Measurements from ENCODE around the gene ITGAV.

ITGAV gene

DNA sequence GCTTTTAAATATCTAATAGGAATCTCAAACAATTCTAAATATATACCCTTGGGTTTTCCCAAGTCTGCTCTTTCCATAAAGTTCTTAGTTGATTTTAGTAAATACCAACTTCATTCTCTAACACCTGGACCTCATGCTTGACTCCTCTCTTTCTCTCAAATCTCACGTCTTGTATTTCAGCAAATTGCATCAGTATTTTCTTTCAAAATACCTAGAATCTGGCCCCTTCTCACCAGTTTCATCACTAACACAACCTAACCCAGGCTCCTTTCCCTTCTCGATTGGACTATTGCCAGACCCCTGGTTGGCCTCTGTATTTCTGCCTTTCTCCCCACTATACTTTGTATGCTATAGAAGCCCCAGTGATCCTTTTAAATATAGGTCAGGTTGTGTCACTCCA lies 81.0 kb downstream of the ITGAV start:
- no peak for DNase-seq (ENCODE audit: low read depth)

DNA sequence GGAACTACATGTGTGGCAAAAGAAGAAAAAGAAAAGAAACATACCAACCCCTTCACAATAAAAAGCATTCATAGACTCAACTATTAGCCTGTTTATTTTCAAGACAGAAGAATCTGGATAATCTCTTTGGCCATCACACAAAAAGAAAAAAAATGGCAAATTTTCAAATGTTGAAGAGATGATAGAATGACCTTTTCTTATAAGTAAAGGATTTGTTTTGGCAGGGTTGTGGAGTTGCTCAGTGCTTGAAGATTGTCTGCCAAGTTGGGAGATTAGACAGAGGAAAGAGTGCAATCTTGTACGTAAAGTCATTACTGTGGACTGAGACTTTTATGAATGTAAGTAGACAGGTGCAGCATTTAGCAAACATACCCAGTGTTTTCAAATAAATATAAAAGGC lies 85.5 kb downstream of the ITGAV start:
- peak; percentile 4 for DNase-seq (ENCODE audit: low read depth)

DNA sequence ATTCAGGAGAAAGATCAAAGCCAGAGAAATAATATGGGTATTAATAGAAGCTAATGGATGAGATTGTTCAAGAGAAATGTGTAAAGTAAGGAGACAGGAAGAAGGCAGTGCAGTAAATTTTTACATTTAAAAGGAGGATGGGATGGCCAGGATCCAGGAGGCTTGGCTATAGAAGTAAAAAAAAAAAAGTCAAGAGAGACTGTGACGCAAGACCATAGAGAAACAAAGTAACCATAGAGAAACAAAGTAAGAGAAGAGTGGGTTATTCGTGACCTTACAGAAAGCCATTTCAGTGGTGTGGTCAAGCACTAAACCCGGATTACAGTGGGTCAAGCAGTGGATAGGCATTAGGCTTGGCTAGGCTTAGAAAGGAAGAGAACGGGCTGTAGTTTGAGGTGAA lies 93.5 kb downstream of the ITGAV start:
- DNase-seq (ENCODE audit: low read depth) = peak; percentile 28

DNA sequence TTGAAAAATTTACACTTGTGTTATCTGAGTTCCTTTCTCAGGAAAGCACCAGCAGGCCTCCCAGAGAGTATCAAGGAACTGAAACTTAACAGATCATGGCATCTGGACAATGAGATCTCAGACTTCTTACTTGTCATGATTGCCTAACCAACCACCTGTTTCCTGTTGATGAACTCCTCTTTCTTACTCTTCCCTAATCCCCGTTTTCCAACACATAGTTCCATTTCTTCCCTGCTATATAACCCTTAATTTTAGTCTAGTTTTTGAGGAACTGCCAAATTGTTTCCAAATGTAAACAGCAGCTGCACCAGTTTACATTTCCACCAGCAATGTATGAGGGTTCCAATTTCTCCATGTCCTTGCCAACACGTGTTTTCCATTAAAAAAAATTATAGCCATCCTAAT lies 98.0 kb downstream of the ITGAV start:
- peak; percentile 19 for DNase-seq (ENCODE audit: low read depth)

DNA sequence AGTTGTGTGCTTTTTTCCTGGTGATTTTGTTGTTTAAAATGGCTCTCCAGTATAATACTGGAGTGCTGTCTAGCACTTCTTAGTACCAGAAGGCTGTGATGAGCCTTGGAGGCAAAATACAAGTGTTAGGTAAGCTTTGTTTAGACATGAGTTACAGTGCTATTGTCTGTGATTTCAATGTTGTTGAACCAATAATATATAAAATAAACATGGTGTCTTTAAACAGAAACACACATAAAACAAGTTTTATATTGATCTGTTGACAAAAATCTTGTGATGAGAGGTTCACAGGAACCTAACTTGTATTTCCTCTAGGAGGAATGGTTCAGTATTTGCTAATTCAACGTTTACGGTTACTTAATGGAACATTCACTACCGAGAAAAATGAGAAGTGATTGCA lies 99.0 kb downstream of the ITGAV start:
- no peak for DNase-seq (ENCODE audit: low read depth)

DNA sequence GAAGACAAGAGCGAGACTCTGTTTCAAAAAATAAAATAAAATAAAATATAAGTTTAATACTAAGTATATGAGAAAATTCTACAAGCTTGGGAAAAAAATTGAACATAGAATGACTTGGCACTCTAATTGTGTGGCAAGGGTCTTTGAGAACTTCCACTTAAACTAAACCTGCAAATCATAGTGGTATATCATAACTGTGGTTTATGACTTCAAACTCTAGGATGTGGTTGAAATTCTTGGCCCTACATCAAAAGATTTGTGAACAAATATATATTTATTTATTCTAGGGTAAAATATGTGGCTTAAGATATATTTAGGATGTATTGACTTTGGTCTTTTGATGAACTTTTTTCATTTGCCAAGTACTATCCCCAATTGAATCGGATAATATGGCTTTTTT lies 100.9 kb downstream of the ITGAV start:
- peak; percentile 61 for DNase-seq (ENCODE audit: low read depth)

DNA sequence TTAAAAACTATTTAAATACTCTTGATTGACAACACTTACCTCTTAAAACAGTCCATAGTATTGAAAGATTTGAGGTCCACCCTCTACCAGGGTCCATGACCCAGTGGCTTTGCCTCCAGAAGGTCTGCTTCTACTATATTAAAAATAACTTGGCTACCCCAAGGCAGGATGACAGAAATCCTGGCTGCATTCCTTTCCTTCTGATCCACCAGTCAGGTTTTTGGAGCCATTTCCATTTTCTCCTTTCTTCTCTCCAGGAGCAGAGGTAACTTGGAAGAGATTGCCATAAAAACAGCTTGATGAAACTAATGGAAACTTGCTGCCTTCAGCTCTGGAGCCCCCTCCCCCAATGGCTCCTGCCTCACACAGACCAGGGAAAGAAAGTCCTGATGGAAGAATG lies 101.4 kb downstream of the ITGAV start:
- DNase-seq (ENCODE audit: low read depth) = no peak

DNA sequence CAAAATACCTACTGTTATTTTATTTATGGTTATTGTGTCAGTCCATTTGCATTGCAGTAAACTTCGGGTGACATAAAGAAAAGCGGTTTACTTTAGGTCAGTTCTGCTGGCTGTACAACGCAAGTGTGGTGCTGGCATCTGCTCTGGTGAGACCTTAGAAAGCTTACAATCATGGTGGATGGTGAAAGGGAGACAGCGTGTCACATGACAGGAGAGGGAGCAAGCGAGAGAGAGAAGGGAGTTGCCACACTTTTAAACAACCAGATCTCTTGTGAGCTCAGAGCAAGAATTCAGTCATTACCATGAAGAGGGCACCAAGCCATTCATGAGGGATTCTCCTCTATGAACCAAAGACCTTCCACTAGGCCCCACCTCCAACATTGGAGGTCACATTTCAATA lies 102.0 kb downstream of the ITGAV start:
- DNase-seq (ENCODE audit: low read depth) = no peak

DNA sequence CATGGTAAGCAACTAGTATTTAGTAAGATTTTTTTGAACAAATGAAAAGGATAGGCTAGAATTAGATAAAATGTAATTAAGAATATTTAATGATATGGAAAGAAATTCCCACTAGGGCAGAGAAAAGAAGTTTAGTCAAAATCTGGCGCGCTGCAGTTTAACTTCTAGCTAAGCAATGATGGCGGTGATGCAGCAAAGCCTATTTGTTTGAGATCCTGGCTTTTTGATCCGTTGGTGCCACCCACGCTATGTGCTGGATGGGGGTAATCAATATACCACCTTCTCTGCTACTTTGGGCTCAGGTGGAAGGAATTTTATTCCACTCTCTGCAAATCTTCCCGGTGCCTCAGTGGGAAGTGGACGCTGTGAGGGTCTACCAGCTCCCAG lies 103.6 kb downstream of the ITGAV start:
- DNase-seq (ENCODE audit: low read depth) = no peak

DNA sequence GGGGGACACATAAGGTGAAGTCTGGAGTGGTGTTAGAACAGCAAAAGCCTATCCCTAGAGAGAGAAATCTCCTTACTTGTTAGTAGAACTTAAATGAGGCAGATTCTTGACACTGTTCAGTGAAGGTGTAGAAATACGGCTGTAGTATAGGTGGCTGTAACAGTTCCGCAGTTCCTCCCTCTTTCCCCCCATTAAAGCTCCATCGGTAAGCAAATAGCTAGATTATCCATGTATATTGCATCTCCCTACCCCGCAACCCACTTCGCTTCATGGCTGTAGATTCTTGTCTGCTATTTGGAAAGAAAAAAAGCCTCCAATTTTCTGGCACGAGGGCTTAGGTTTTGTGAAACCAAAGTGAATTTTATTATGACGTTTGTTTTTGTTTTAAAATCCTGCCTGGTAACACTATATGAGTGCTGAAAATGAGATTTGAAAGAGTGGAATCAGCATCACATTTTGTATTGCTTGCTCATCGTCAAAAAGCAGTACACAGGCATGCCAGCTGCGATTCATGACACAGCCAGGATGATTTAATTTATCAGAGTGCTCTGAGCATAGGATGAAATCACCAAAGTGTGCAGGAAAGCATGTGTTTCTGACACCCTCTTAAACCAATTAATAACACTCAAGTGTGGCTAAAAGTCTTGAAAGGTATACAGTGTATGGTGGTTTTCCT lies 105.4 kb downstream of the ITGAV start:
- DNase-seq (ENCODE audit: low read depth) = peak; percentile 47

DNA sequence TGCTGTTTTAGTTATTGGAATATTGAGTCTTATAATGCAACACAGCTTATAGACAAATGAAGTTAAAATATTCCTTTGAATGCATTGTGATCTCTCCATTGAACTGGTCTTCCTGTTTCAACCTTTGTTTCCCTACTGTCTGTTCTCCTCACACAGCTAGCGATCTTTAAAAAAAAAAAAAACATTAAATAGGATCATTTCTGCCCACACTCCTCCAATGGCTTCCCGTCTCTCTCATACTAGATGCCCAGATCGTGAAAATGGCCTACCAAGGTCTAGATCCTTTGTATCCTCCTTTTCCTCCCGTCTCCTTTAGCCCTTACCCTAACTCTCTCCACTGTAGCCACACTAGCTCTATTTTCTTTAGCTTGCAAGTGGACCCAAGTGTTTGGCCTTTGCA lies 106.4 kb downstream of the ITGAV start:
- no peak for DNase-seq (ENCODE audit: low read depth)

DNA sequence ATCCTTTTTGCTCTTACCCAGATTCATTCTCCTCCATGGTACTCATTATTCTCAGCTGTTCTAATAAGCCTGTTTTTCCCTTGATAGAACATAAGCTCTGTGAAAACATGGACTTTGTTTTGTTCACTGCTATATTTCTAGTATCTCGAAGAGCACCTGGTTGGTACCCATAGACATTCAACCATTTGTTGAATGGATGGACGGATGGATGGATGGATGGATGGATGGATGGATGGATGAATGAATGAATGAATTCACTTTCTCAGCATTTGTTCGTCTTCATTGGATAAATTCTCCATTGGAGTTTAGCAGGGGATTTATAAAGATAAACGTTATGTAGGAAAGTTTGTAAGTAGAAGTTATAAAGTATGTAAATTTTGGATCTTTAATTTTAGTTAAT lies 106.9 kb downstream of the ITGAV start:
- no peak for DNase-seq (ENCODE audit: low read depth)

DNA sequence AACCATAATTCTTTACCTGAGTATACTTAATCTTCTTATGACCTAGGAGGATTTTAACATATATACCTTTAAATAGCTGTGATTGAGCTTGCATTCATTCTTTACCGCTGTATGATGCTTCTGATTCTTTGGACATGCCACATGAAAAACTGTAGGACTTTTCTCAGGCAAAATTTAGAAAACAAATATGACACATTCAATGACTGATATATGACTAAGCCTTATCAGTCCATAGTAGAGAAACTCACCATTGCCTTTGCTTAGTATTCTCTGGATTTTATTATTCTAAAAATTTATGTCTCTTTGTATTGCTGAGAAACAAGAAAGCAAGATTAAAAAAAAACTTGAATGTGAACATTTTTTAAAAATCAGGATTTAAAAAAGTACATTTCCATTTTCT lies 107.7 kb downstream of the ITGAV start:
- DNase-seq (ENCODE audit: low read depth) = no peak

DNA sequence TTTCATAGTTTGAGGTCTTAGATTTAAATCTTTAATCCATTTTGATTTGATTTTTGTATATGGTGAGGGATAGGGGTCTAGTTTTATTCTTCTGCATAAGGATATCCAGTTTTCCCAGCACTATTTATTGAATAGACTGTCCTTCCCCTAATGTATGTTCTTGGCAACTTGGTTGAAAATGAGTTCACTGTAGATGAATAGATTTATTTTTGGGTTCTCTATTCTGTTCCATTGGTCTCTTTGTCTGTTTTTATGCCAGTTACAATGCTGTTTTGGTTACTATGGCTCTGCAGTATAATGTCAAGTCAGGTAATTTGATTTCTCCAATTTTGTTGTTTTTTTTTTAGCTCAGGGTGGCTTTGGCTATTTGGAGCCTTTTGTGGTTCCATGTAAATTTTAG lies 109.9 kb downstream of the ITGAV start:
- DNase-seq (ENCODE audit: low read depth) = no peak

DNA sequence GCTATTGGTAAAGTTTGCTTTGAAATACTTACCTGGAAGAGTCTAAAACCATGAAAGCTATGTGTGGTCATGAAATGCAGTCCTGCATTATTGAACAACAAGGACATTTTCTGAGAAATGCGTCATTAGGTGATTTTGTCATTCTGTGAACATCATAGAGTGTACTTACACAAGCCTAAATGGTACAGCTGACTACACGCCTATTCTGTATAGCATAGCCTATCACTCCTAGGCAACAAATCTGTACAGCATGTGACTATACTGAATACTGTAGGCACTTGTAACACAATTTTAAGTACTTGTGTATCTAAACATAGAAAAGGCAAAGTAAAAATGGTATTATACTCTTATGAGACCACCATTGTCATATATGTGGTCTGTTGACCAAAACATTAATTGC lies 112.2 kb downstream of the ITGAV start:
- no peak for DNase-seq (ENCODE audit: low read depth)

DNA sequence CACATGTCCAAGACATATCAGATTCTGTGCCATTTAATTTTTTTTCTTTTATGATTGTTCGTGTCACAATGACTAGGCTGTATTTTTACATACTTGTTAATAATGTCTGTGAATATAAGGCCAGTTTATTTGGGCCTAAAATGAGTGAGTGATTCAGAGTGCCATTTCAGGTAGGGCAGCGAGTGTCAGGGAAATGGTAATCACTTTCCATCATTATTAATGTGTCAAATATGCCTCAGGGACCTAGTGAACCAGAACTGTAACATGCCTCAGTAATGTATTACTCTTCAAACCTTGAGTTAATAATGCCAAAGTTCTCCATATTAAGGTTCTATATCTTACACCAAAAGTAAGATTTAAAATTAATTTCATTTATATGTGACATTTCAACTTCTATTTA lies 112.6 kb downstream of the ITGAV start:
- no peak for DNase-seq (ENCODE audit: low read depth)

DNA sequence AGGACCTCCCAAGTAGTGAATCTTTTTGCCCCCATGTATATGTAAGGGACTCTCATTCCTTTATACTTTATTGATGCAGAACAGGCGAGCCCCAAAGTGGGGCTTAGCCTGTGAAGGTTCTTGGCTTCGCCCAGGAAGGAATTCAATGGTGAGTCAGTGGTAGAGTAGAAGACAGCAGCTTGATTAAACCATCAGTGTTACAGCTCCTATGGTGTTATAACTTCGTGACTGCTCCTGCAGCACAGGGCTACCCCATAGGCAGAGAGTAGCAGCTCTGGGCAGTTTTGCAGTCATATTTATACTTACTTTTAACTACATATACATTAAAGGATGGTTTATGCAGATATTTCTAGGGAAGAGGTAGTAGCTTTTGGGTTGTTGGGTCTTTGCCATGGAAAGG lies 115.0 kb downstream of the ITGAV start:
- no peak for DNase-seq (ENCODE audit: low read depth)

DNA sequence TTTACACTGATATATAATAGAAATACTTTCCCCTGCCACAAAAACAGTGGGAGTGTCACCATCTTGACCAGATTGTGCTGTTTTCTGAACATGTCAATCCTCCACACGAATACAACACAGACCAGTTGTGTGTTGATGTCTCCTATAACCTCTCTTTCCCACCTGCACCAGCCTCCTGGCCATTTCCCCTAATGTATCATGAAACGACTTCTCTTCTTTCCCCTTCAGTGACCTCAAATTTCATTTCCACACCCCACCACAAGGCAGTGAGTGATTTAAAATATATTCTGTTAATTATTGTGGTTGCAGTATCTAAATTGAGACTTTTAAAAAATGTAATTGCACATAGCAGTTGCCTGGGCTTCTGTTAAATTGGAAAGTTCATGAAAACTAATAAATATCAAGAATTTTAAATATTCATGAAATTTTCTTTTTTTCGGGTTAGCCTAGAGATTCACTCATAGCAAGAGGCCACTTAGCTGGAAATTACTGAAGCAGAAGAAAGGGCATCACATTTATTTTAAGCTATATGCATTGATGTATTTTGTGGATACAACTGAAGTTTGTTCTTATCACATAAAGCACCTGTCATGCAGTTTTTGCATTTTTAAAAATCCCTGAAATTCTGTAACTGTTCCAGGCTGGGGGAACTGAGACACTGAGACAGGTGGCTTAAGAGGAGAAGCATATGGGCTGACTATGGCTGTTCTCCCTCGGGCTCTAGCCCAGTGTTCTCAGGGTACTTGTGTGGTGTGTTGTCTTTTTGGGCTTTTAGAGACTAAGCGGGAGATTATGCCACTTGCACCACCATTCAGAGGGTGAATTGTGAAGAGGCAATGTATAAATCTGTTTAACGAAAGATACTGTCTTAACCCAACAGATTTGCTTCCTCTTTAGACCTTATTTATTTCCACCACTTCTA lies 119.9 kb downstream of the ITGAV start:
- DNase-seq (ENCODE audit: low read depth) = no peak

DNA sequence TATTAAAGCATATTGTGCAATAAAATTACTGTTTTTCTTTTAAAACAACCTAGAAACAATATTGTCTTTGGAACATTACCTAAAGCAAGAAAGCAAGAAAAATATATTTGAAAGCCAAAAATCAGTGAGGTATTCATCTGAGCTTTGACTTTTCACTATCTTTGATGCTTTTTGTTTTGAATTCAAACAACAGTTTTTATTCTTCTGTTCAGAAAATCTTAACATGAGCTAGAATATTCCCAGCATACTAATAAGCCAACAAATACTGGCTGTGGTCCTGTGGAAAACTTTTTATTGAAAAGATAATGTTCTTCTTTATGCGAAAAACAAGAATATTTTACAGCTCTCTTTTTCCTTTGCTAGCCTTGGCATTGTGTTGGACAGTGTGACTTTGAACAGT lies 123.8 kb downstream of the ITGAV start:
- DNase-seq (ENCODE audit: low read depth) = no peak

DNA sequence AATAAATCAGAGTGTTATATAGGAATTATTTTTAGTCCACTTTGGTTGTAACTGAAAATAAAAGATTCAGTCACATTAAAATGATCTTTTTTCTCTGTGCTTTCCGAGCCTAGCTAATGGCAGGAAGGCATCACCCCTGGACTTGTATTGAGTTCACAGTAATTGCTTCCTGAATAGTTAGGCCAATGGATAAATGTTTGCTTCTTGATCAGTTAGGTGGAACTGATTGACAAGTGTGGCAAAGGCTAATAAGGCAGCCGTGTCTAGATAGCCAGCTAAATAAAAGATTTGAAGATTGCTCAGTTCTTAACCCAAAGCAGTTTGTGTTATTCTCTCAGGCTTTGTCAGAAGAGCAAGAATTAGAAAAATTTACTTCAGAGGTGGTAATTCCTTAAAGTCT lies 124.8 kb downstream of the ITGAV start:
- DNase-seq (ENCODE audit: low read depth) = no peak

DNA sequence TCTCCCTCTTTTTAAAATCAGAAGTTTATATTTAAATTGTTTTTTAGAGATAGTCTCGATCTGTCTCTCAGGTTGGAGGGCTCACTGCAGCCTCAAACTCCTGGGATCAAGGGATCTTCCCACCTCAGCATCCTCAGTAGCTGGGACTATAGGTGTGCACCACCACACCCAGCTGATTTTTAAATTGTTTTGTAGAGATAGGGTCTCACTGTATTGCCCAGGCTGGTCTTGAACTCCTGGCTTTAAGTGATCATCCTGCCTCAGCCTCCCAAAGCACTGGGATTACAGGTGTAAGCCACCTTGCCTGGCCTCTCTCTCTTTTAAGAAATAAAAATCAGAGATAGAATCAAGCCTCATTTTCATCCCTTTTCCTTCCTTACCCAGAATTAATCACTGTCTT lies 126.1 kb downstream of the ITGAV start:
- no peak for DNase-seq (ENCODE audit: low read depth)

DNA sequence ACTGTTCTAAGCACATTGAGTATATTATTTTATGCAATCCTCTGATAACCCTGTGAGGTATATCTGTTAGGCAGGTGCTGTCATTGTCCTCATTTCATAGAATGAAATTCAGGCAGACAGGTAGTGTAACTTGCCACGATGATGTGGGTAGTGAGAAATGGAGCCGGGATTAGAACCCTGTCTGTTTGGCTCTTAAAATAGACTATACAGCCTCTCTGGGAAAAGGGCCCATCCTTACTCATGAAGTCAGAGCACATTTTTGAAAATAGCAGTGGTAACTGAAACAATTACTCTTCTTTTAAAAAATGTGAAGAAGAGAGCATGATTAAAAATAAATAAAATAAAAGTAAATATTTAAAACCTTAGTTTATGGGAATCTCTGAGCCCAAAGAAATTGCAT lies 127.0 kb downstream of the ITGAV start:
- no peak for DNase-seq (ENCODE audit: low read depth)

DNA sequence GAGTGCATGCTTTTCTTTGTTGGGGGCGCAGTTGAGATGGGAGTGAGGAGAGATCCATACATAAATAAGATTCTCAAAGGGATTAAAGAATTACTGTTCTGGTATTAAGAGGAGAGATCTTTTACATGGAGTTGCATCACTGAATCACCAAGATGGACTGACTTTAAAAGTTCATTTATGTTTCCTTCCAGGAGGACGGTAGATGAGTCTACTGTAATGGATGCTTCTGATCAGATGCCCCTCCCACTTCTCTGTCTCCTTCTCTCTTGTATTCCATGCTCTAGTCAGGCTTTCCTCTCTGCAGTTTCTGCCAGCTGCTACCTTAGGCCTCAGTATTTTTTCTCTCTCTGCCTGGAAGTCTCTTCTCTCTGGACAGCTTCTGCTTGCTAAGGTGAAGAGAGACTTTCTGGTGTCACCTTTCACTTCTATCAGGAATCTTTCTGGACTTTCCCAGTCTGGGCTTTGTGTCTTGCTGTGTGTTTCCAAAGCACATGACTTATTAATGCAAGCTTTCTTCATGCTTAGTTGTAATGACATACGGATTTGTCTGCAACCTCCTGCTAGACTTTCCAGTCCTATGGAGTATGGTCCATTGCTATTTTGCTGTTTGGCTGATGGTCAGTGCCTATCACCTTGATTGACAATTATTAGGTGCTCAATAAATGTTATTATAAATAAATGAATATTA lies 127.6 kb downstream of the ITGAV start:
- DNase-seq (ENCODE audit: low read depth) = no peak

All from amniotic epithelial cell (primary cell).